Naive B cell (primary cell): ENCODE data around the gene PHC2. TPM values are rescaled to one million over a fixed set of nuclear protein-coding genes. Genes with fewer than 3 reads are reported as not detected.
"Not testable (repeated sequence)": the region's sequence is repeated elsewhere in the genome, so short reads cannot be mapped to it uniquely, and the experiment has no call there.

Source experiments
- ATAC-seq, 2 donors: fragments of 150-1000 bp; cut with Tn5 transposase; 2 replicates each; pipeline ENCODE4 v1.10.0; 2021; ENCODE audit warnings: low read depth in 2 of 2, mild to moderate bottlenecking in 2 of 2, moderate library complexity in 2 of 2
- DNase-seq: peaks from one replicate; pipeline ENCODE4 v3.0.0; 2022
- H3K27ac Mint-ChIP-seq, 6 donors: one replicate each; pipeline ENCODE4 v1.8.0; 2020 to 2022; ENCODE audit warnings: mild to moderate bottlenecking in 6 of 6, mixed read lengths in 6 of 6, moderate library complexity in 5 of 6, inconsistent platforms in 2 of 6
- H3K27me3 Mint-ChIP-seq, 3 donors: one replicate each; pipeline ENCODE4 v1.8.0; 2021 to 2022; ENCODE audit warnings: mixed read lengths in 3 of 3, mild to moderate bottlenecking in 1 of 3
- H3K36me3 Mint-ChIP-seq, 2 donors: one replicate each; pipeline ENCODE4 v1.8.0; 2020 to 2022; ENCODE audit warnings: mixed read lengths in 2 of 2, inconsistent platforms in 1 of 2, mild to moderate bottlenecking in 1 of 2
- H3K4me1 Mint-ChIP-seq, 3 donors: one replicate each; pipeline ENCODE4 v1.8.0; 2020 to 2022; ENCODE audit warnings: mixed read lengths in 3 of 3, inconsistent platforms in 1 of 3, mild to moderate bottlenecking in 1 of 3, moderate library complexity in 1 of 3
- H3K4me3 Mint-ChIP-seq, 8 donors: one replicate each; pipeline ENCODE4 v1.8.0; 2020 to 2022; ENCODE audit warnings: mild to moderate bottlenecking in 8 of 8, mixed read lengths in 8 of 8, moderate library complexity in 8 of 8, inconsistent platforms in 2 of 8
- H3K9me3 Mint-ChIP-seq, 7 donors: one replicate each; pipeline ENCODE4 v1.8.0; 2020 to 2022; ENCODE audit warnings: mixed read lengths in 7 of 7, mild to moderate bottlenecking in 5 of 7, inconsistent platforms in 2 of 7, moderate library complexity in 1 of 7
- polyA plus RNA-seq, 6 donors: library from polyadenylated mRNA; unstranded; fragments of 300-500 nt; fragmentation: Illumina TruSeq; gene quantifications; one replicate each; pipeline ENCODE4 v1.2.3, GENCODE V29; 2021; ENCODE audit warnings: low read depth in 6 of 6

PHC2 gene
- polyA plus RNA-seq, 6 donors from 2014 or later: 13.0 to 30.6 (median 20.3) TPM

- DNase-seq (no peak), ATAC-seq (no peak)
- Mint-ChIP-seq H3K27ac (peak overlapping the region in 3 of 6 donors; percentile 6 to 82 (median 55)), H3K27me3 (no peaks in the 10 kb centered on the region), H3K4me3 (no peak overlapping the region), H3K36me3 (peaks cover 10 to 23% of the 10 kb centered on the region in 2 donors), H3K4me1 (peaks cover 6 to 28% (median 8%) of the 10 kb centered on the region in 3 donors), H3K9me3 (peaks cover 0 to 4% (median 0%) of the 10 kb centered on the region in 7 donors)
Measured at GRCh38 chr1:33292726-33293340, 138.1 kb downstream of the PHC2 start.

- H3K27ac Mint-ChIP-seq, H3K4me3 Mint-ChIP-seq, ATAC-seq, H3K27me3 Mint-ChIP-seq, H3K9me3 Mint-ChIP-seq, DNase-seq: not testable (repeated sequence)
- Mint-ChIP-seq H3K4me1 (peaks cover 6 to 33% (median 8%) of the 10 kb centered on the region in 3 donors), H3K36me3 (peaks cover 10 to 23% of the 10 kb centered on the region in 2 donors)
Measured at GRCh38 chr1:33290615-33291014, 140.3 kb downstream of the PHC2 start.

- ATAC-seq (no peak), DNase-seq (no peak)
- no peaks in the 10 kb centered on the region for H3K27me3 Mint-ChIP-seq
- peak overlapping the region in 1 of 6 donors; percentile 6 for H3K27ac Mint-ChIP-seq
- peaks cover 0 to 4% (median 0%) of the 10 kb centered on the region in 7 donors for H3K9me3 Mint-ChIP-seq
- H3K36me3 Mint-ChIP-seq: peaks cover 10 to 23% of the 10 kb centered on the region in 2 donors
- peak overlapping the region in 1 of 8 donors; percentile 37 for H3K4me3 Mint-ChIP-seq
- H3K4me1 Mint-ChIP-seq: peaks cover 2 to 29% (median 6%) of the 10 kb centered on the region in 3 donors
Measured at GRCh38 chr1:33289858-33290154, 141.1 kb downstream of the PHC2 start.

GRCh38 chr1:33288976-33289857 lies 141.7 kb downstream of the PHC2 start:
- peak overlapping the region in 2 of 8 donors; percentile 37 to 44 for H3K4me3 Mint-ChIP-seq
- no peak for ATAC-seq
- DNase-seq: no peak
- H3K27me3 Mint-ChIP-seq: no peaks in the 10 kb centered on the region
- H3K9me3 Mint-ChIP-seq: peaks cover 0 to 4% (median 0%) of the 10 kb centered on the region in 7 donors
- peaks cover 10 to 23% of the 10 kb centered on the region in 2 donors for H3K36me3 Mint-ChIP-seq
- peak overlapping the region in 3 of 6 donors; percentile 6 to 82 (median 73) for H3K27ac Mint-ChIP-seq
- H3K4me1 Mint-ChIP-seq: peaks cover 2 to 28% (median 6%) of the 10 kb centered on the region in 3 donors

GRCh38 chr1:33287317-33287716 lies 143.6 kb downstream of the PHC2 start:
- Mint-ChIP-seq H3K36me3 (peaks cover 15 to 26% of the 10 kb centered on the region in 2 donors), H3K4me1 (peaks cover 2 to 13% (median 6%) of the 10 kb centered on the region in 3 donors), H3K27me3 (no peaks in the 10 kb centered on the region), H3K27ac (no peak overlapping the region), H3K4me3 (no peak overlapping the region), H3K9me3 (peaks cover 0 to 4% (median 0%) of the 10 kb centered on the region in 7 donors)
- ATAC-seq (no peak), DNase-seq (no peak)

- DNase-seq (no peak), ATAC-seq (no peak)
- H3K9me3 Mint-ChIP-seq: peaks cover 0 to 4% (median 0%) of the 10 kb centered on the region in 7 donors
- H3K27ac Mint-ChIP-seq: peak overlapping the region in 3 of 6 donors; percentile 1 to 70 (median 48)
- H3K4me3 Mint-ChIP-seq: no peak overlapping the region
- H3K4me1 Mint-ChIP-seq: peaks cover 2 to 19% (median 8%) of the 10 kb centered on the region in 3 donors
- peaks cover 22 to 33% of the 10 kb centered on the region in 2 donors for H3K36me3 Mint-ChIP-seq
- no peaks in the 10 kb centered on the region for H3K27me3 Mint-ChIP-seq
Measured at GRCh38 chr1:33286451-33287185, 144.3 kb downstream of the PHC2 start.

- H3K4me1 Mint-ChIP-seq: peaks cover under 1 to 18% (median 6%) of the 10 kb centered on the region in 3 donors
- H3K9me3 Mint-ChIP-seq: peaks cover 0 to 3% (median 0%) of the 10 kb centered on the region in 7 donors
- peaks cover 24 to 32% of the 10 kb centered on the region in 2 donors for H3K36me3 Mint-ChIP-seq
- H3K4me3 Mint-ChIP-seq: no peak overlapping the region
- H3K27ac Mint-ChIP-seq: peak overlapping the region in 1 of 6 donors; percentile 36
- H3K27me3 Mint-ChIP-seq: no peaks in the 10 kb centered on the region
- DNase-seq (no peak), ATAC-seq (no peak)
Measured at GRCh38 chr1:33284049-33284448, 146.8 kb downstream of the PHC2 start.

GRCh38 chr1:33282791-33283190 lies 148.1 kb downstream of the PHC2 start:
- Mint-ChIP-seq H3K4me3 (no peak overlapping the region), H3K36me3 (peaks cover 19 to 27% of the 10 kb centered on the region in 2 donors), H3K9me3 (no peaks in the 10 kb centered on the region), H3K27ac (no peak overlapping the region), H3K4me1 (peaks cover 0 to 15% (median 3%) of the 10 kb centered on the region in 3 donors), H3K27me3 (no peaks in the 10 kb centered on the region)
- no peak for ATAC-seq
- DNase-seq: no peak

GRCh38 chr1:33281554-33282303 lies 149.2 kb downstream of the PHC2 start:
- Mint-ChIP-seq H3K4me3 (no peak overlapping the region), H3K9me3 (no peaks in the 10 kb centered on the region), H3K36me3 (peaks cover 26 to 34% of the 10 kb centered on the region in 2 donors), H3K27ac (peak overlapping the region in 1 of 6 donors; percentile 68), H3K27me3 (no peaks in the 10 kb centered on the region), H3K4me1 (peaks cover 0 to 11% (median 3%) of the 10 kb centered on the region in 3 donors)
- ATAC-seq (no peak), DNase-seq (no peak)

- DNase-seq: no peak
- no peaks in the 10 kb centered on the region for H3K9me3 Mint-ChIP-seq
- H3K27me3 Mint-ChIP-seq: no peaks in the 10 kb centered on the region
- no peak overlapping the region for H3K27ac Mint-ChIP-seq
- H3K4me3 Mint-ChIP-seq: no peak overlapping the region
- peaks cover 0 to 8% (median 3%) of the 10 kb centered on the region in 3 donors for H3K4me1 Mint-ChIP-seq
- ATAC-seq: no peak
- H3K36me3 Mint-ChIP-seq: peaks cover 27 to 33% of the 10 kb centered on the region in 2 donors
Measured at GRCh38 chr1:33280091-33280661, 150.7 kb downstream of the PHC2 start.

GRCh38 chr1:33277488-33278084 lies 153.3 kb downstream of the PHC2 start:
- H3K4me1 Mint-ChIP-seq: peaks cover 12 to 23% (median 15%) of the 10 kb centered on the region in 3 donors
- H3K36me3 Mint-ChIP-seq: peaks cover 26 to 32% of the 10 kb centered on the region in 2 donors
- DNase-seq (no peak), ATAC-seq (no peak)
- no peaks in the 10 kb centered on the region for H3K27me3 Mint-ChIP-seq
- H3K4me3 Mint-ChIP-seq: no peak overlapping the region
- no peak overlapping the region for H3K27ac Mint-ChIP-seq
- no peaks in the 10 kb centered on the region for H3K9me3 Mint-ChIP-seq
